GM23338 (cell line): ENCODE data around the gene BSND. TPM values are rescaled to one million over a fixed set of nuclear protein-coding genes. Genes with fewer than 3 reads are reported as not detected.
A peak's percentile ranks its signal among the peaks of the same experiment; 100 is the strongest.

Experiments
- ATAC-seq: fragments of 200-7000 bp; cut with Tn5 transposase; 3 replicates; pipeline ENCODE4 v1.9.1; 2020
- DNase-seq: peaks from one replicate; pipeline ENCODE4 v3.0.0-alpha.2; 2015; ENCODE audit warnings: low spot score
- H2AFZ ChIP-seq: fragments of 200-600 bp; sonication (generic); 2 replicates; pipeline ENCODE4 v1.8.0; 2016; ENCODE audit warnings: antibody characterized with exemption, mild to moderate bottlenecking, moderate library complexity
- H3F3A ChIP-seq: fragments of 200-600 bp; sonication (generic); replicated peaks from 2 replicates; pipeline ENCODE4 v1.8.0; 2017; ENCODE audit warnings: antibody characterized with exemption, mixed run types, low read depth
- H3K27ac ChIP-seq: fragments of 200-600 bp; sonication (generic); 2 replicates; pipeline ENCODE4 v1.6.1; 2016; ENCODE audit warnings: low read depth
- H3K27me3 ChIP-seq: fragments of 200-600 bp; sonication (generic); 2 replicates; pipeline ENCODE4 v1.8.0; 2016; ENCODE audit warnings: mild to moderate bottlenecking, mixed run types, moderate library complexity; ENCODE audit not compliant: insufficient read depth
- H3K36me3 ChIP-seq: fragments of 200-600 bp; sonication (generic); 2 replicates; pipeline ENCODE4 v1.8.0; 2016; ENCODE audit warnings: mild to moderate bottlenecking; ENCODE audit not compliant: insufficient read depth
- H3K4me1 ChIP-seq: fragments of 200-600 bp; sonication (generic); 2 replicates; pipeline ENCODE4 v1.8.0; 2016; ENCODE audit warnings: mild to moderate bottlenecking, moderate library complexity; ENCODE audit not compliant: insufficient read depth
- H3K4me2 ChIP-seq: fragments of 200-600 bp; sonication (generic); 2 replicates; pipeline ENCODE4 v1.7.1; 2017; ENCODE audit warnings: mixed run types
- H3K4me3 ChIP-seq: fragments of 200-600 bp; sonication (generic); 2 replicates; pipeline ENCODE4 v1.6.1; 2016; ENCODE audit warnings: mixed run types
- H3K79me2 ChIP-seq: fragments of 200-600 bp; sonication (generic); replicated peaks from 2 replicates; pipeline ENCODE4 v1.8.0; 2017; ENCODE audit warnings: mild to moderate bottlenecking; ENCODE audit not compliant: insufficient read depth
- H3K9me2 ChIP-seq: fragments of 200-600 bp; sonication (generic); 2 replicates; pipeline ENCODE4 v1.8.0; 2017; ENCODE audit not compliant: insufficient read depth
- H4K20me1 ChIP-seq: fragments of 200-600 bp; sonication (generic); replicated peaks from 2 replicates; pipeline ENCODE4 v1.8.0; 2017; ENCODE audit warnings: mild to moderate bottlenecking; ENCODE audit not compliant: insufficient read depth
- H3K27ac Mint-ChIP-seq: 2 replicates; pipeline ENCODE4 v1.8.0; 2020; ENCODE audit warnings: inconsistent platforms, mild to moderate bottlenecking, moderate library complexity, mixed read lengths
- H3K27me3 Mint-ChIP-seq: 3 replicates; pipeline ENCODE4 v1.8.0; 2022; ENCODE audit warnings: low read depth, mild to moderate bottlenecking, moderate library complexity, mixed read lengths, inconsistent platforms; ENCODE audit not compliant: insufficient read depth, poor library complexity
- H3K36me3 Mint-ChIP-seq: 3 replicates; pipeline ENCODE4 v1.8.0; 2021; ENCODE audit warnings: low read depth, mild to moderate bottlenecking, inconsistent platforms, moderate library complexity, mixed read lengths
- H3K4me1 Mint-ChIP-seq: 3 replicates; pipeline ENCODE4 v1.8.0; 2020; ENCODE audit warnings: mild to moderate bottlenecking, inconsistent platforms, mixed read lengths
- H3K4me3 Mint-ChIP-seq: 3 replicates; pipeline ENCODE4 v1.8.0; 2021; ENCODE audit warnings: moderate library complexity, mild to moderate bottlenecking, inconsistent platforms, mixed read lengths
- H3K9me3 Mint-ChIP-seq: 3 replicates; pipeline ENCODE4 v1.8.0; 2020; ENCODE audit warnings: moderate library complexity, mild to moderate bottlenecking, inconsistent platforms, mixed read lengths
- EZH2 ChIP-seq: fragments of 200-600 bp; sonication (generic); IDR thresholded peaks from one replicate; pipeline ENCODE4 v1.8.0; 2017; ENCODE audit warnings: antibody characterized with exemption, mild to moderate bottlenecking, low read depth; ENCODE audit not compliant: unreplicated experiment
- NANOG ChIP-seq: IDR thresholded peaks from 2 replicates; pipeline ENCODE4 v1.6.1; 2016; ENCODE audit warnings: antibody characterized with exemption, borderline replicate concordance
- POLR2AphosphoS5 ChIP-seq: IDR thresholded peaks from 2 replicates; pipeline ENCODE4 v1.6.1; 2016; ENCODE audit warnings: antibody characterized with exemption, low read depth
- ZNF114 ChIP-seq: fragments of 250-450 bp; sonication (Bioruptor Pico); IDR thresholded peaks from 2 replicates; pipeline ENCODE4 v1.5.0; 2020; ENCODE audit warnings: mild to moderate bottlenecking, moderate library complexity
- ZNF331 ChIP-seq: fragments of 250-450 bp; sonication (Bioruptor Pico); IDR thresholded peaks from 2 replicates; pipeline ENCODE4 v1.5.0; 2020; ENCODE audit warnings: low read depth, mild to moderate bottlenecking, moderate library complexity
- long read RNA-seq: library from polyadenylated mRNA; unstranded; transcript quantifications from one replicate; pipeline ENCODE4 v2.0.0, GENCODE V29; 2020; ENCODE audit not compliant: unreplicated experiment
- polyA plus RNA-seq: library from polyadenylated mRNA; unstranded; fragments of >200 nt; fragmentation: Nextera tagmentation; extraction: Ambion mirVana; gene quantifications from 2 replicates; pipeline ENCODE4 v1.2.1, GENCODE V29; 2016
- total RNA-seq: library from RNA; depleted of rRNA; stranded (reverse); fragments of >200 nt; shearing (Covaris generic); gene quantifications from 2 replicates; pipeline ENCODE4 v1.2.3, GENCODE V29; 2014; rRNA removed
- TF ChIP-seq, protein P1 (sequence below): IDR thresholded peaks from 2 replicates; pipeline ENCODE4 v1.6.1; 2016; ENCODE audit warnings: antibody characterized with exemption
- TF ChIP-seq, protein P2 (sequence below): fragments of 250-450 bp; sonication (Bioruptor Pico); IDR thresholded peaks from 2 replicates; pipeline ENCODE4 v1.5.0; 2020; ENCODE audit warnings: mild to moderate bottlenecking, moderate library complexity
- TF ChIP-seq, protein P3 (sequence below), 2 experiments: fragments of 200-600 bp in 1 of 2; sonication (generic) in 1 of 2; conservative IDR thresholded peaks; 2 replicates each; pipeline versions ENCODE4 v1.5.1 to v1.6.1; 2016 to 2017; ENCODE audit warnings: antibody characterized with exemption in 2 of 2, low read depth in 2 of 2, mild to moderate bottlenecking in 2 of 2, moderate library complexity in 1 of 2

Gene BSND
- total RNA-seq (0.47 and 1.4 TPM in 2 replicates), polyA plus RNA-seq (0.50 and 0.55 TPM in 2 replicates)
- long read RNA-seq, result 0 reads

DNA sequence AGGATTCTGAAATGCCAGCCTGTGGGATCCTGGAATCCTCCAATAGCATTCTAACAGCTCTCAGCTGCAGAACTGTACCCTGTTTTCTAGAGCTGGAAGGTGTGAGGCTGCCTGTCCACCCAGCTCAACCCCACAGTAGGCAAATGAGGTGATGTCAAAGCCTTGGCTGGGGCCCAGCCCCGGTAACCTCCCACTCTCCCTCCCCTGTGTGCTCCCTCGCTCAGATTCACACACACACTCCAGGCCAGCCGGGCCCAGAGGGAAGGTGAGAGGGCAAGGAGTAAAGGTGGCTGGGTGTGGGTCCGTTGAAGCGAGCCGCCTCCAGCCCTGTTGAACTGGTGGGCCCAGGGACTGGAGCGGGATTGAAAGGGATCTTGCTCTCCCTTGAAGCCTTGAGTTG, at the start of gene BSND:
TSS of gene BSND (plus strand) at position 257 of the 400 bp plus-strand sequence. CDS start 254 bp downstream, outside the sequence.
- no peaks in the 10 kb centered on the region for H3K9me2 ChIP-seq
- peaks cover 3% of the 10 kb centered on the region; the same call in 1 of the 2 replicates for H3F3A ChIP-seq
- peaks cover 40% of the 10 kb centered on the region for H3K4me1 Mint-ChIP-seq
- TF ChIP-seq, protein P1, sequence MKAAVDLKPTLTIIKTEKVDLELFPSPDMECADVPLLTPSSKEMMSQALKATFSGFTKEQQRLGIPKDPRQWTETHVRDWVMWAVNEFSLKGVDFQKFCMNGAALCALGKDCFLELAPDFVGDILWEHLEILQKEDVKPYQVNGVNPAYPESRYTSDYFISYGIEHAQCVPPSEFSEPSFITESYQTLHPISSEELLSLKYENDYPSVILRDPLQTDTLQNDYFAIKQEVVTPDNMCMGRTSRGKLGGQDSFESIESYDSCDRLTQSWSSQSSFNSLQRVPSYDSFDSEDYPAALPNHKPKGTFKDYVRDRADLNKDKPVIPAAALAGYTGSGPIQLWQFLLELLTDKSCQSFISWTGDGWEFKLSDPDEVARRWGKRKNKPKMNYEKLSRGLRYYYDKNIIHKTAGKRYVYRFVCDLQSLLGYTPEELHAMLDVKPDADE, result no peak
- TF ChIP-seq ZNF331 (CRISPR knock-in tag), result no peak
- TF ChIP-seq, protein P2, sequence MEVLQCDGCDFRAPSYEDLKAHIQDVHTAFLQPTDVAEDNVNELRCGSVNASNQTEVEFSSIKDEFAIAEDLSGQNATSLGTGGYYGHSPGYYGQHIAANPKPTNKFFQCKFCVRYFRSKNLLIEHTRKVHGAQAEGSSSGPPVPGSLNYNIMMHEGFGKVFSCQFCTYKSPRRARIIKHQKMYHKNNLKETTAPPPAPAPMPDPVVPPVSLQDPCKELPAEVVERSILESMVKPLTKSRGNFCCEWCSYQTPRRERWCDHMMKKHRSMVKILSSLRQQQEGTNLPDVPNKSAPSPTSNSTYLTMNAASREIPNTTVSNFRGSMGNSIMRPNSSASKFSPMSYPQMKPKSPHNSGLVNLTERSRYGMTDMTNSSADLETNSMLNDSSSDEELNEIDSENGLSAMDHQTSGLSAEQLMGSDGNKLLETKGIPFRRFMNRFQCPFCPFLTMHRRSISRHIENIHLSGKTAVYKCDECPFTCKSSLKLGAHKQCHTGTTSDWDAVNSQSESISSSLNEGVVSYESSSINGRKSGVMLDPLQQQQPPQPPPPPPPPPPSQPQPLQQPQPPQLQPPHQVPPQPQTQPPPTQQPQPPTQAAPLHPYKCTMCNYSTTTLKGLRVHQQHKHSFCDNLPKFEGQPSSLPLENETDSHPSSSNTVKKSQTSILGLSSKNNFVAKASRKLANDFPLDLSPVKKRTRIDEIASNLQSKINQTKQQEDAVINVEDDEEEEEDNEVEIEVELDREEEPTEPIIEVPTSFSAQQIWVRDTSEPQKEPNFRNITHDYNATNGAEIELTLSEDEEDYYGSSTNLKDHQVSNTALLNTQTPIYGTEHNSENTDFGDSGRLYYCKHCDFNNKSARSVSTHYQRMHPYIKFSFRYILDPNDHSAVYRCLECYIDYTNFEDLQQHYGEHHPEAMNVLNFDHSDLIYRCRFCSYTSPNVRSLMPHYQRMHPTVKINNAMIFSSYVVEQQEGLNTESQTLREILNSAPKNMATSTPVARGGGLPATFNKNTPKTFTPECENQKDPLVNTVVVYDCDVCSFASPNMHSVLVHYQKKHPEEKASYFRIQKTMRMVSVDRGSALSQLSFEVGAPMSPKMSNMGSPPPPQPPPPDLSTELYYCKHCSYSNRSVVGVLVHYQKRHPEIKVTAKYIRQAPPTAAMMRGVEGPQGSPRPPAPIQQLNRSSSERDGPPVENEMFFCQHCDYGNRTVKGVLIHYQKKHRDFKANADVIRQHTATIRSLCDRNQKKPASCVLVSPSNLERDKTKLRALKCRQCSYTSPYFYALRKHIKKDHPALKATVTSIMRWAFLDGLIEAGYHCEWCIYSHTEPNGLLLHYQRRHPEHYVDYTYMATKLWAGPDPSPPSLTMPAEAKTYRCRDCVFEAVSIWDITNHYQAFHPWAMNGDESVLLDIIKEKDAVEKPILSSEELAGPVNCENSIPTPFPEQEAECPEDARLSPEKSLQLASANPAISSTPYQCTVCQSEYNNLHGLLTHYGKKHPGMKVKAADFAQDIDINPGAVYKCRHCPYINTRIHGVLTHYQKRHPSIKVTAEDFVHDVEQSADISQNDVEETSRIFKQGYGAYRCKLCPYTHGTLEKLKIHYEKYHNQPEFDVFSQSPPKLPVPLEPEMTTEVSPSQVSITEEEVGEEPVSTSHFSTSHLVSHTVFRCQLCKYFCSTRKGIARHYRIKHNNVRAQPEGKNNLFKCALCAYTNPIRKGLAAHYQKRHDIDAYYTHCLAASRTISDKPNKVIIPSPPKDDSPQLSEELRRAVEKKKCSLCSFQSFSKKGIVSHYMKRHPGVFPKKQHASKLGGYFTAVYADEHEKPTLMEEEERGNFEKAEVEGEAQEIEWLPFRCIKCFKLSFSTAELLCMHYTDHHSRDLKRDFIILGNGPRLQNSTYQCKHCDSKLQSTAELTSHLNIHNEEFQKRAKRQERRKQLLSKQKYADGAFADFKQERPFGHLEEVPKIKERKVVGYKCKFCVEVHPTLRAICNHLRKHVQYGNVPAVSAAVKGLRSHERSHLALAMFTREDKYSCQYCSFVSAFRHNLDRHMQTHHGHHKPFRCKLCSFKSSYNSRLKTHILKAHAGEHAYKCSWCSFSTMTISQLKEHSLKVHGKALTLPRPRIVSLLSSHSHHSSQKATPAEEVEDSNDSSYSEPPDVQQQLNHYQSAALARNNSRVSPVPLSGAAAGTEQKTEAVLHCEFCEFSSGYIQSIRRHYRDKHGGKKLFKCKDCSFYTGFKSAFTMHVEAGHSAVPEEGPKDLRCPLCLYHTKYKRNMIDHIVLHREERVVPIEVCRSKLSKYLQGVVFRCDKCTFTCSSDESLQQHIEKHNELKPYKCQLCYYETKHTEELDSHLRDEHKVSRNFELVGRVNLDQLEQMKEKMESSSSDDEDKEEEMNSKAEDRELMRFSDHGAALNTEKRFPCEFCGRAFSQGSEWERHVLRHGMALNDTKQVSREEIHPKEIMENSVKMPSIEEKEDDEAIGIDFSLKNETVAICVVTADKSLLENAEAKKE (CRISPR knock-in tag), result no peak
- TF ChIP-seq NANOG, result no peak
- TF ChIP-seq, protein P3, sequence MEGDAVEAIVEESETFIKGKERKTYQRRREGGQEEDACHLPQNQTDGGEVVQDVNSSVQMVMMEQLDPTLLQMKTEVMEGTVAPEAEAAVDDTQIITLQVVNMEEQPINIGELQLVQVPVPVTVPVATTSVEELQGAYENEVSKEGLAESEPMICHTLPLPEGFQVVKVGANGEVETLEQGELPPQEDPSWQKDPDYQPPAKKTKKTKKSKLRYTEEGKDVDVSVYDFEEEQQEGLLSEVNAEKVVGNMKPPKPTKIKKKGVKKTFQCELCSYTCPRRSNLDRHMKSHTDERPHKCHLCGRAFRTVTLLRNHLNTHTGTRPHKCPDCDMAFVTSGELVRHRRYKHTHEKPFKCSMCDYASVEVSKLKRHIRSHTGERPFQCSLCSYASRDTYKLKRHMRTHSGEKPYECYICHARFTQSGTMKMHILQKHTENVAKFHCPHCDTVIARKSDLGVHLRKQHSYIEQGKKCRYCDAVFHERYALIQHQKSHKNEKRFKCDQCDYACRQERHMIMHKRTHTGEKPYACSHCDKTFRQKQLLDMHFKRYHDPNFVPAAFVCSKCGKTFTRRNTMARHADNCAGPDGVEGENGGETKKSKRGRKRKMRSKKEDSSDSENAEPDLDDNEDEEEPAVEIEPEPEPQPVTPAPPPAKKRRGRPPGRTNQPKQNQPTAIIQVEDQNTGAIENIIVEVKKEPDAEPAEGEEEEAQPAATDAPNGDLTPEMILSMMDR (conservative IDR thresholded peaks at IDR 0.05; ENCODE audit: low read depth in 2 of 2), result no peak
- TF ChIP-seq ZNF114, result no peak
- no peak for TF ChIP-seq POLR2AphosphoS5
- TF ChIP-seq EZH2, result no peak
- peaks cover 39% of the 10 kb centered on the region for H3K27me3 Mint-ChIP-seq
- H3K27me3 ChIP-seq, result peaks cover 49% of the 10 kb centered on the region
- no peak within 1 kb of the TSS for H3K4me3 Mint-ChIP-seq
- H3K36me3 Mint-ChIP-seq, result no peaks in the 10 kb centered on the region
- no peak within 1 kb of the TSS for H2AFZ ChIP-seq
- H3K27ac ChIP-seq, result no peak within 1 kb of the TSS
- no peaks in the 10 kb centered on the region for H3K79me2 ChIP-seq
- no peaks in the 10 kb centered on the region; the same call in 2 of the 3 replicates for H3K9me3 Mint-ChIP-seq
- H3K4me1 ChIP-seq, result peaks cover 37% of the 10 kb centered on the region
- peak within 1 kb of the TSS; percentile 100 for H3K4me2 ChIP-seq
- H3K27ac Mint-ChIP-seq, result no peak within 1 kb of the TSS
- DNase-seq, result no peak
- ATAC-seq, result no peak
- no peaks in the 10 kb centered on the region for H3K36me3 ChIP-seq
- H3K4me3 ChIP-seq, result peak within 1 kb of the TSS; percentile 81; the same call in 1 of the 2 replicates
- no peaks in the 10 kb centered on the region; the same call in 1 of the 2 replicates for H4K20me1 ChIP-seq
